Peyer's patch (tissue), 4 donors: ENCODE measurements around the gene GRID2. TPM values are rescaled to one million over a fixed set of nuclear protein-coding genes. Genes with fewer than 3 reads are reported as not detected.
"Not testable (repeated sequence)": the region's sequence is repeated elsewhere in the genome, so short reads cannot be mapped to it uniquely, and the experiment has no call there.

Experiments used
- DNase-seq, 3 donors: peaks; one replicate each; pipeline ENCODE4 v3.0.0-alpha.2; 2017 to 2019
- H3K27ac ChIP-seq, 4 donors: fragments of 200-600 bp; sonication (generic); one replicate each; pipeline ENCODE4 v1.5.1; 2016 to 2019
- H3K27me3 ChIP-seq, 2 donors: fragments of 200-600 bp; sonication (generic); one replicate each; pipeline ENCODE4 v1.5.1; 2019
- H3K36me3 ChIP-seq, 3 donors: fragments of 200-600 bp; sonication (generic); one replicate each; pipeline ENCODE4 v1.5.1; 2016 to 2019
- H3K4me1 ChIP-seq, 4 donors: fragments of 200-600 bp; sonication (generic); one replicate each; pipeline ENCODE4 v1.5.1; 2016 to 2019
- H3K4me3 ChIP-seq, 4 donors: fragments of 200-600 bp; sonication (generic); 1 replicate in 3 of 4; 2 replicates in 1 of 4; pipeline ENCODE4 v1.5.1; 2016 to 2019; ENCODE audit warnings: mild to moderate bottlenecking in 1 of 4
- H3K9me3 ChIP-seq, 4 donors: fragments of 200-600 bp; sonication (generic); one replicate each; pipeline ENCODE4 v1.5.1; 2016 to 2019; ENCODE audit warnings: mild to moderate bottlenecking in 1 of 4
- POLR2A ChIP-seq, 2 donors: fragments of 450-650 bp; IDR thresholded peaks; one replicate each; pipeline ENCODE4 v1.5.1; 2017; ENCODE audit warnings: antibody characterized with exemption in 2 of 2, mild to moderate bottlenecking in 2 of 2, moderate library complexity in 2 of 2
- total RNA-seq, 4 donors: library from RNA; depleted of rRNA; stranded (reverse); fragments of >200 nt; gene quantifications; one replicate each; pipeline ENCODE4 v1.1.0, GENCODE V29; 2016
- TF ChIP-seq, protein P1 (sequence below), 6 experiments: fragments of 450-650 bp in 4 of 6; fragments of 200-600 bp in 2 of 6; sonication (generic) in 1 of 6; IDR thresholded peaks; one replicate each; pipeline ENCODE4 v1.5.1; 2017 to 2019; ENCODE audit warnings: antibody characterized with exemption in 6 of 6, mild to moderate bottlenecking in 3 of 6, moderate library complexity in 1 of 6

The GRID2 gene
- total RNA-seq, 4 donors from 2014 or later: 0.54 TPM; not detected in 3

DNA sequence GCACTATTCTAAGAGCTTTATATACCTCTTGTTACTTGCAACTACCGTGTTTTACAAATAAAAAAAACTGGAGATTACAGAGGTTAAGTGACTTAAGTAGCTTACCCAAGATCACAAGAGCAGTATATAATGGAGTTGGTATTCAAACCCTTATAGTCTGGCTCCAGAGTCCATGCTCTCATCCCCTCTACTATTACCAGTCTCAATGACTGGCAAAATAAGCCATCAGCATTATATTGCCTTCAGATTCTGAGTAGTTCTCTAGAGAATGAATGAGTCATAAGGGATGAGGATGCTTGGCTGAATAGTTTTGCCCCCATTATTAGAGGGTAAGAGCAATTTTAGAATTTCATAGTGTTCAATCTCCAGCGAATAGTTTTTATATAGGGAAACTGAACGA is 1354.7 kb downstream of the GRID2 start:
- no peaks in the 10 kb centered on the region for H3K27me3 ChIP-seq
- no peaks in the 10 kb centered on the region for H3K9me3 ChIP-seq
- H3K4me1 ChIP-seq: no peaks in the 10 kb centered on the region
- H3K27ac ChIP-seq: no peak overlapping the region
- no peaks in the 10 kb centered on the region for H3K36me3 ChIP-seq
- TF ChIP-seq, protein P1, sequence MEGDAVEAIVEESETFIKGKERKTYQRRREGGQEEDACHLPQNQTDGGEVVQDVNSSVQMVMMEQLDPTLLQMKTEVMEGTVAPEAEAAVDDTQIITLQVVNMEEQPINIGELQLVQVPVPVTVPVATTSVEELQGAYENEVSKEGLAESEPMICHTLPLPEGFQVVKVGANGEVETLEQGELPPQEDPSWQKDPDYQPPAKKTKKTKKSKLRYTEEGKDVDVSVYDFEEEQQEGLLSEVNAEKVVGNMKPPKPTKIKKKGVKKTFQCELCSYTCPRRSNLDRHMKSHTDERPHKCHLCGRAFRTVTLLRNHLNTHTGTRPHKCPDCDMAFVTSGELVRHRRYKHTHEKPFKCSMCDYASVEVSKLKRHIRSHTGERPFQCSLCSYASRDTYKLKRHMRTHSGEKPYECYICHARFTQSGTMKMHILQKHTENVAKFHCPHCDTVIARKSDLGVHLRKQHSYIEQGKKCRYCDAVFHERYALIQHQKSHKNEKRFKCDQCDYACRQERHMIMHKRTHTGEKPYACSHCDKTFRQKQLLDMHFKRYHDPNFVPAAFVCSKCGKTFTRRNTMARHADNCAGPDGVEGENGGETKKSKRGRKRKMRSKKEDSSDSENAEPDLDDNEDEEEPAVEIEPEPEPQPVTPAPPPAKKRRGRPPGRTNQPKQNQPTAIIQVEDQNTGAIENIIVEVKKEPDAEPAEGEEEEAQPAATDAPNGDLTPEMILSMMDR (IDR thresholded peaks at IDR 0.05): no peak
- no peak for TF ChIP-seq POLR2A (IDR thresholded peaks at IDR 0.05)
- no peak for DNase-seq
- H3K4me3 ChIP-seq: no peak overlapping the region

DNA sequence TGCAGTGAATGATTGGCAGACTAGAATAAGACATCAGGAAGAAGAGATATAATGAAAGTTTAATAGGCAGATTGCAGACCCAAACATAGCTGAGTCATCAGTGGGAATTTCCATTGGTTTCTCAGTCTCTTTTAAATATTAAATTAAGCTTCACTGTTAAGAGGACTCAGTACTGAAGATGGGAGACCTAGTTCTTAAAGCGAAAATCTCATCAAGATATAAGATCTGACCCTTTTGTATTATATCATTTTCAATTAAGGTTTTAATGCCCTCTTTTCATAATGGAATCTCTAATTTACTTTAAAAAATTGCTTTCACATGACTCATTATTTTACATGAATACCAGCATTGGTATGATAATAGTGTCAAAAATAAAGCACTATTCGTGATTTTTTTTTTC is 1355.9 kb downstream of the GRID2 start:
- Histone ChIP-seq H3K4me1 (no peaks in the 10 kb centered on the region), H3K27me3 (no peaks in the 10 kb centered on the region), H3K4me3 (no peak overlapping the region), H3K9me3 (no peaks in the 10 kb centered on the region), H3K27ac (no peak overlapping the region), H3K36me3 (no peaks in the 10 kb centered on the region)
- TF ChIP-seq, protein P1 (IDR thresholded peaks at IDR 0.05): no peak
- TF ChIP-seq POLR2A (IDR thresholded peaks at IDR 0.05): no peak
- DNase-seq: no peak

DNA sequence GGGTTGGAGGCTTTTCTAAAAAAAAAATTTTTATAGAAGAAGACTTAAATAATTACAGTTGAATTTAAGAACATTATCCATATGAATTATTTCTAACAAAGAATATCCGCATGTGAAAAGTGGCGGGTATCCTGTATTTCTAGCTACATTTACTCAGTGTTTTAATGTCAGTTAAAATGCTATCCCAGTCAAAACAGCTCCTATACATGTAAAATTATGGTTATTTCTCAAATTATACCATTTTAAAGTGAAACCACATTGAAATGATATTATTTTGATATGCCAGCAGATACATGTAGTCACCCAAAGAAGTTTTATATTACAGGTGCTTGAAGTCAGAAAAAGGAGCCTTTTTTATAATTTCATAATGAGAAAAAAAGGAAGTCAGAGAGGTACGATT is 1356.3 kb downstream of the GRID2 start:
- no peak overlapping the region for H3K27ac ChIP-seq
- no peaks in the 10 kb centered on the region for H3K4me1 ChIP-seq
- H3K36me3 ChIP-seq: no peaks in the 10 kb centered on the region
- TF ChIP-seq, protein P1 (IDR thresholded peaks at IDR 0.05): no peak
- TF ChIP-seq POLR2A (IDR thresholded peaks at IDR 0.05): no peak
- no peak overlapping the region for H3K4me3 ChIP-seq
- DNase-seq: no peak
- no peaks in the 10 kb centered on the region for H3K9me3 ChIP-seq
- H3K27me3 ChIP-seq: no peaks in the 10 kb centered on the region

DNA sequence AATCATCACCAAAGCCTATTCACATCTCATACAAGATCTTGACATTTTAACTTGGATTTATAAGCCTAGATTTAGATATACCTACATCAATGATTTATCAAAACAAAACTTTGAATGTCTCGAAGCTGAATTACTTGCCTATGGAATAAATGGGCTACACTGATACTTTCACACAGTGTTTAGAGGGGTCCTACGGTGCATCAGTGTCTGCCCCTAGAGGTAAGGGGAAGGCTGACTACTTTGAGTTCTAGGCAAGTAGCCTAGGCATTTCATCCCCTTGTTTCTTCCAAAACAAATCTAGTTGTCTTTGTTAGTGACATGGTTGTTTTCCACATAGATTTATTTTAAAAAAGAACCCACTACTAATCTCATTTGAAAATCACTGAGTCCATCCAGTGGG is 1366.7 kb downstream of the GRID2 start:
- no peak for DNase-seq
- Histone ChIP-seq H3K9me3 (no peaks in the 10 kb centered on the region), H3K27ac (no peak overlapping the region), H3K4me1 (no peaks in the 10 kb centered on the region), H3K4me3 (no peak overlapping the region), H3K36me3 (no peaks in the 10 kb centered on the region), H3K27me3 (no peaks in the 10 kb centered on the region)
- TF ChIP-seq POLR2A (IDR thresholded peaks at IDR 0.05): no peak
- TF ChIP-seq, protein P1 (IDR thresholded peaks at IDR 0.05): no peak

DNA sequence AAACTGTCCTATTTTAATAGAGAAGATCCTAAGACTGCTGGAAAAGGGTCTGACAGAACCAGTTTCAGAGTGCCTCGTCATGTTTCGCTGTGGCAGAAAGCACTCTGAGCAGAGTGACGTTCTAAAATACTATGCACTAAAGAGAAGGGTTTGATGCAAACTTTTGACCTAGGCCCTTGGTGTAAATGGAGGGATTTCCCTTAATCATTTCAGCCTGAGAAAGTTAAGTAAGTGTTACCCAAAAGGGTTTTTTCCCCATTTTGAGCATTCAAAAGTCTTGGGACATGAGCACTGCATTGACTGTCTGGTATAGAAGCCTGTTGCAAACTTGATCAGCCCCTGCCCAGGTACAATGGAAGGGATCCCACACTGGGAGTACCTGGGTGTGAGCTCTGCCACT is 1367.3 kb downstream of the GRID2 start:
- DNase-seq: no peak
- H3K36me3 ChIP-seq: no peaks in the 10 kb centered on the region
- H3K27ac ChIP-seq: no peak overlapping the region
- no peaks in the 10 kb centered on the region for H3K27me3 ChIP-seq
- H3K4me3 ChIP-seq: no peak overlapping the region
- no peaks in the 10 kb centered on the region for H3K4me1 ChIP-seq
- no peak for TF ChIP-seq POLR2A (IDR thresholded peaks at IDR 0.05)
- TF ChIP-seq, protein P1 (IDR thresholded peaks at IDR 0.05): no peak
- H3K9me3 ChIP-seq: no peaks in the 10 kb centered on the region

DNA sequence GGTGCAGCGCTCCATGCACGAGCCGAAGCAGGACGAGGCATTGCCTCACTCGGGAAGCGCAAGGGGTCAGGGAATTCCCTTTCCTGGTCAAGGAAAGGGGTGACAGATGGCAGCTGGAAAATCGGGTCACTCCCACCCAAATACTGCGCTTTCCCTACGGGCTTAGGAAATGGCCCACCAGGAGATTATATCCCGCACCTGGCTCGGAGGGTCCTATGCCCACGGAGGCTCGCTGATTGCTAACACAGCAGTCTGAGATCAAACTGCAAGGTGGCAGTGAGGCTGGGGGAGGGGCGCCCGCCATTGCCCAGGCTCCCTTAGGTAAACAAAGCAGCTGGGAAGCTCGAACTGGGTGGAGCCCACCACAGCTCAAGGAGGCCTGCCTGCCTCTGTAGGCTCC is 1373.2 kb downstream of the GRID2 start:
- not testable (repeated sequence) for H3K4me3 ChIP-seq, H3K27me3 ChIP-seq, H3K36me3 ChIP-seq, H3K4me1 ChIP-seq, H3K9me3 ChIP-seq, DNase-seq, H3K27ac ChIP-seq
